Duodenal mucosa (tissue), 2 donors: ENCODE results near the gene GOLGA5.
"Not testable (repeated sequence)": the region's sequence is repeated elsewhere in the genome, so short reads cannot be mapped to it uniquely, and the experiment has no call there.

ENCODE experiments used
- H3K27ac ChIP-seq: one replicate; pipeline ENCODE4 v1.7.0; 2013; ENCODE audit warnings: low read depth, low read length
- H3K27me3 ChIP-seq, 2 donors: one replicate each; pipeline ENCODE4 v1.7.0; 2013; ENCODE audit warnings: low read length in 2 of 2, control low read depth in 1 of 2; ENCODE audit not compliant: insufficient read depth in 2 of 2, control insufficient read depth in 1 of 2
- H3K36me3 ChIP-seq, 2 donors: one replicate each; pipeline ENCODE4 v1.7.0; 2013; ENCODE audit warnings: low read length in 2 of 2, control low read depth in 1 of 2; ENCODE audit not compliant: insufficient read depth in 2 of 2, control insufficient read depth in 1 of 2
- H3K4me1 ChIP-seq, 2 donors: one replicate each; pipeline ENCODE4 v1.7.0; 2013; ENCODE audit warnings: low read length in 2 of 2, control low read depth in 1 of 2; ENCODE audit not compliant: insufficient read depth in 2 of 2, control insufficient read depth in 1 of 2
- H3K4me3 ChIP-seq, 2 donors: one replicate each; pipeline ENCODE4 v1.7.0; 2013; ENCODE audit warnings: low read length in 2 of 2, low read depth in 1 of 2
- H3K9ac ChIP-seq, 2 donors: one replicate each; pipeline ENCODE4 v1.7.0; 2013; ENCODE audit warnings: low read length in 2 of 2, low read depth in 1 of 2
- H3K9me3 ChIP-seq, 2 donors: one replicate each; pipeline ENCODE4 v1.7.0; 2013; ENCODE audit warnings: low read length in 2 of 2, control low read depth in 1 of 2; ENCODE audit not compliant: control insufficient read depth in 1 of 2

The GOLGA5 gene

GRCh38 chr14:92819680-92820535 is 25.8 kb downstream of the GOLGA5 start:
- not testable (repeated sequence) for H3K27me3 ChIP-seq, H3K9ac ChIP-seq, H3K4me1 ChIP-seq, H3K27ac ChIP-seq, H3K9me3 ChIP-seq, H3K4me3 ChIP-seq
- peaks cover 48 to 87% of the 10 kb centered on the region in 2 donors for H3K36me3 ChIP-seq

GRCh38 chr14:92820536-92820840 is 26.4 kb downstream of the GOLGA5 start:
- not testable (repeated sequence) for H3K9ac ChIP-seq, H3K27ac ChIP-seq, H3K9me3 ChIP-seq, H3K27me3 ChIP-seq, H3K4me1 ChIP-seq, H3K4me3 ChIP-seq
- H3K36me3 ChIP-seq, result peaks cover 47 to 88% of the 10 kb centered on the region in 2 donors

DNA sequence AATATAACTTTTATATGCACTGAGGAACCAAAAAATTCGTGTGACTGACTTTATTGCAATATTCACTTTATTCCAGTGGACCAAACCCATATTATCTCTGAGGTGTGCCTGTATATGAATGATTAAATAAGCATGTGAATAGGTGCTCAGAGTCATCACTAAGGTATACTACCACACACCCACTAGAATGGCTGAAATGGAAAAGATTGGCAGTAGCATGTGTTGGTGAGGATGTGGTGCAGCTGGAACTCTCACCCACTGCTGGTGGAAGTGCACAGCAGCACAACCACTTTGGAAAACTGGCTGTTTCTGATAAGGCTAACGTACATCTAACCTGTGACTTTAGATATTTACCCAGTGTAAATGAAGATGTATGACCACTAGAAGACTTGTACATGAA is 36.8 kb downstream of the GOLGA5 start:
- H3K36me3 ChIP-seq, result peaks cover 32 to 88% of the 10 kb centered on the region in 2 donors
- H3K9me3 ChIP-seq, result no peaks in the 10 kb centered on the region
- no peak overlapping the region for H3K27ac ChIP-seq
- no peak overlapping the region for H3K9ac ChIP-seq
- H3K4me1 ChIP-seq, result no peaks in the 10 kb centered on the region
- H3K27me3 ChIP-seq, result no peaks in the 10 kb centered on the region
- H3K4me3 ChIP-seq, result no peak overlapping the region

GRCh38 chr14:92832137-92832700 is 38.1 kb downstream of the GOLGA5 start:
- Histone ChIP-seq H3K27ac (no peak overlapping the region), H3K36me3 (peaks cover 39 to 87% of the 10 kb centered on the region in 2 donors), H3K4me1 (no peaks in the 10 kb centered on the region), H3K9me3 (no peaks in the 10 kb centered on the region), H3K9ac (no peak overlapping the region), H3K27me3 (no peaks in the 10 kb centered on the region), H3K4me3 (no peak overlapping the region)

DNA sequence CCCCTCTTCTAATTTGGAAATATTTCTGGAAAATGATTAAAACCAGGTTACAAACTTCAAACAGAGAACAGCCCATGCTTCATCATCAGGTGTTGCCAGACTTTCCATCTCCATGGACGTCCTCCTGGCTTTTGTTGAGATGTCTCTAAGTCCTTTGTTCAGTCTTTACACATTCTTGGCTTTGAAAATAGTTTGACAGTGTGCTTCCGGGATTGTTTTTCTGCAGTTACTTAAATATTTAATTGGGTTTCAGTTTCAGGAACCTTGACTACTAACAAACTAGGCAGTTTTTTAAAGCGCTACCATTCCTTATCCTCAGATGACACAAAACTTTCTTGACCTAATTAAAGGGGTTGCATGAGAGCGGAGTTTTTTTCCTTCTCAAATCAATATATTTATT is 47.8 kb downstream of the GOLGA5 start:
- H3K27ac ChIP-seq, result no peak overlapping the region
- no peaks in the 10 kb centered on the region for H3K27me3 ChIP-seq
- no peaks in the 10 kb centered on the region for H3K9me3 ChIP-seq
- H3K9ac ChIP-seq, result no peak overlapping the region
- peaks cover 18 to 42% of the 10 kb centered on the region in 2 donors for H3K36me3 ChIP-seq
- H3K4me1 ChIP-seq, result peaks cover 0 to 4% of the 10 kb centered on the region in 2 donors
- H3K4me3 ChIP-seq, result no peak overlapping the region

GRCh38 chr14:92844204-92844603 is 50.1 kb downstream of the GOLGA5 start:
- no peaks in the 10 kb centered on the region for H3K9me3 ChIP-seq
- H3K9ac ChIP-seq, result no peak overlapping the region
- H3K27me3 ChIP-seq, result no peaks in the 10 kb centered on the region
- H3K36me3 ChIP-seq, result peaks cover 8 to 22% of the 10 kb centered on the region in 2 donors
- no peak overlapping the region for H3K27ac ChIP-seq
- H3K4me1 ChIP-seq, result peaks cover 4% of the 10 kb centered on the region in 2 donors
- H3K4me3 ChIP-seq, result no peak overlapping the region

GRCh38 chr14:92846162-92846897 is 52.2 kb downstream of the GOLGA5 start:
- H3K9me3 ChIP-seq, result peaks cover 0 to 1% of the 10 kb centered on the region in 2 donors
- H3K27ac ChIP-seq, result no peak overlapping the region
- H3K4me1 ChIP-seq, result peaks cover 4% of the 10 kb centered on the region in 2 donors

DNA sequence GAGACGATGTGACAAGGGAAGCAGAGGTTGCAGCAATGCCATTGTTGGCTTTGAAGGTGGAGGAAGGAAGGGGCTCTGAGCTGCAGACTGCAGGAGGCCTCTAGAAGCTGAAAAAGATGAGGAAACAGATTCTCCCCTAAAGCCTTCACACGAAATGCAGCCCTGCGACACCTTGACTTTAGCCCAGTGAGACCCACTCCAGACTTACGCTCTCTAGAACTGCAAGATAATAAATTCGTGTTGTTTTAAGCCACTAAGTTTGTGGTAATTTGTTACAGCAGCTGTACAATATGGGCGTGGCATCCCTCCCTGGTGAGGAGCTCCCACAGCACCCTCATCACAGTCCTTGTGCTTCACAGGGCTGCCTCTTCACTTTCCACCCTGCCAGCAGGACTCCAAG is 53.2 kb downstream of the GOLGA5 start:
- H3K9me3 ChIP-seq, result peaks cover 0 to 1% of the 10 kb centered on the region in 2 donors
- peaks cover 4% of the 10 kb centered on the region in 2 donors for H3K4me1 ChIP-seq
- H3K36me3 ChIP-seq, result no peaks in the 10 kb centered on the region
- H3K27ac ChIP-seq, result no peak overlapping the region
- no peaks in the 10 kb centered on the region for H3K27me3 ChIP-seq
- H3K4me3 ChIP-seq, result no peak overlapping the region
- no peak overlapping the region for H3K9ac ChIP-seq

More at GRCh38 chr14:92846162-92846897, 52.2 kb downstream of the GOLGA5 start:
- Histone ChIP-seq H3K36me3 (peaks cover 0 to 2% of the 10 kb centered on the region in 2 donors), H3K9ac (no peak overlapping the region), H3K4me3 (no peak overlapping the region), H3K27me3 (no peaks in the 10 kb centered on the region)

DNA sequence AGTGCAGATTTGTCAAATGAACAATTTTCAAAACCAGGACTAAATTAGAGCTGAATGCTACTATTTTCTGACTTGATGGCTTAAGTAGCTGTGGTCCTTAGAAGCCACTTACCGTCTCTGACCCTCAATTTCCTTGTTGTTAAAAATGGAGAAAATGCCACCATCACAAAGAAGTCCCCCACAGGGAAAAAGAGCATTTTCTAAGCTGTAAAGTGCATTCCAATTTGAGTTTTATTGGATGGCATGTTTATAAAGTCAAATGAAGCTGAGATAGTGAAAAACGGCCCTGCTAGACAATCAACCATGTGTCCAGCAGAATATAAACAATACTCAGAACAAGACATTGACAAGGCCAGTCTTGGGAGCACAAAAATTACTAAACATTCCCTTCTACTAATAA is 53.6 kb downstream of the GOLGA5 start:
- Histone ChIP-seq H3K4me3 (no peak overlapping the region), H3K9me3 (peaks cover 0 to 1% of the 10 kb centered on the region in 2 donors), H3K36me3 (no peaks in the 10 kb centered on the region), H3K27ac (no peak overlapping the region), H3K4me1 (peaks cover 4% of the 10 kb centered on the region in 2 donors), H3K9ac (no peak overlapping the region), H3K27me3 (no peaks in the 10 kb centered on the region)

DNA sequence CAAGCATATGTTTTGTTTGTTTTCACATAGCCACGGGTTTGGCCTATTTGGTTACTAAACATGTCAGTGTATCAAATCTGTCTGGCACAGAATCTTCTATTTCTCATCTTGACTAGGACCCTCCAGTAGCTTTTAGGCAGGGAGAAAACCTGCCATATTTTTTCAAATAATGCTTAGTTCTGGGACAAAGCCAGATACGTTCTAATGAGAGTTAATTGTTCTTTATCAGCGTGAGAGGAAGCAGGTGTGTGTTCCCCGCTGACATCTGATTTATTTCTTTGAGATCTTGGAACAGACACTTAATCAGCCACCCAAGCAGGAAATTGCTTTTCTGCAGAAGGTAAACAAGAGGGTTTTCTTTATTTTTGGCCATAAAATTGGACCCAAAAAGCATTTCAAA is 54.8 kb downstream of the GOLGA5 start:
- Histone ChIP-seq H3K4me3 (no peak overlapping the region), H3K4me1 (peaks cover 4% of the 10 kb centered on the region in 2 donors), H3K27ac (no peak overlapping the region), H3K9ac (no peak overlapping the region), H3K9me3 (peaks cover 0 to 1% of the 10 kb centered on the region in 2 donors), H3K36me3 (no peaks in the 10 kb centered on the region), H3K27me3 (no peaks in the 10 kb centered on the region)
